Measurements from ENCODE around the gene RASA3.

RASA3 gene

DNA sequence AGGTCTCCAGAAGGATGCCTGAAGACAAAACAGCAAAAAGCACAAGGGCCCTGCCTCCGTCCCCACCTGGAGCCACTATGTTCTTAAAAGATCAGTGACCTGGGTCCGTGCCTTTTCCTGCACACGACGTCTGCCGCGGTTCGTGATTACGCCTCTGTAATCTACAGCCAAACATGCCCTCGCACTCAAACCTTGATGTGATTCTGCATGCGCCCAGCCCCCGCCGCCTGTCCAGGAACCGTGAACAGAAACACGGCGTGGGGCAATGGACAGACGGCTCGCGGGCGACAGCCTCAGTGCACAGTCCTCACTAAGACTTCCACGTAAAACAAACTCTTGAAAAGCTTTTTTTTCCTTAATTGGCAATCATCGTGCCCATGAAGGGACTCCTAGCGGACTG lies 174.1 kb downstream of the RASA3 start:
- no peak for DNase-seq (ENCODE audit: low read depth)
- no peak overlapping the region for H3K4me3 ChIP-seq (ENCODE audit: low read length)
- TF ChIP-seq, protein P1, sequence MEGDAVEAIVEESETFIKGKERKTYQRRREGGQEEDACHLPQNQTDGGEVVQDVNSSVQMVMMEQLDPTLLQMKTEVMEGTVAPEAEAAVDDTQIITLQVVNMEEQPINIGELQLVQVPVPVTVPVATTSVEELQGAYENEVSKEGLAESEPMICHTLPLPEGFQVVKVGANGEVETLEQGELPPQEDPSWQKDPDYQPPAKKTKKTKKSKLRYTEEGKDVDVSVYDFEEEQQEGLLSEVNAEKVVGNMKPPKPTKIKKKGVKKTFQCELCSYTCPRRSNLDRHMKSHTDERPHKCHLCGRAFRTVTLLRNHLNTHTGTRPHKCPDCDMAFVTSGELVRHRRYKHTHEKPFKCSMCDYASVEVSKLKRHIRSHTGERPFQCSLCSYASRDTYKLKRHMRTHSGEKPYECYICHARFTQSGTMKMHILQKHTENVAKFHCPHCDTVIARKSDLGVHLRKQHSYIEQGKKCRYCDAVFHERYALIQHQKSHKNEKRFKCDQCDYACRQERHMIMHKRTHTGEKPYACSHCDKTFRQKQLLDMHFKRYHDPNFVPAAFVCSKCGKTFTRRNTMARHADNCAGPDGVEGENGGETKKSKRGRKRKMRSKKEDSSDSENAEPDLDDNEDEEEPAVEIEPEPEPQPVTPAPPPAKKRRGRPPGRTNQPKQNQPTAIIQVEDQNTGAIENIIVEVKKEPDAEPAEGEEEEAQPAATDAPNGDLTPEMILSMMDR (conservative IDR thresholded peaks at IDR 0.05; ENCODE audit: low read depth, low read length), result no peak

DNA sequence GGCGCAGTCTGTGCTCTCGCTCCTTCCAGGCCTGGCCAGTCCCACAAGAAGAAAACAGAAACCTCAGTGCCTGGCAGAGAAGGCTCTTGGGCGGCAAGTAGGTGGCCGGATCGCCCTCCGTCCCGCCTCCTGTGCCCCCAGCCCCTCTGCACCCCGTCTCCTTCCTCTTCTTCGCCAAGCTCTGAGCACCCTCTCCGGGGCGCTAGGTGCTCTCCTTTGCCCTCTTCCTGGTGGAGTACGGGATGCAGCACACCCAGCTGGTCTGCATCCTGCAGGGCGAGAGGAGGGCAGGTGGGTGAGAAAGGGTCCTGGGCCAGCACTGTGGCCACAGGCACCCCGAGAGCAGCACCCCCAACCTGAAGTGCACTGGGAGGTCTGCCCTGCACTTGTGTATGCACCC lies 175.9 kb downstream of the RASA3 start:
- no peak for DNase-seq (ENCODE audit: low read depth)
- no peak overlapping the region for H3K4me3 ChIP-seq (ENCODE audit: low read length)
- TF ChIP-seq, protein P1 (conservative IDR thresholded peaks at IDR 0.05; ENCODE audit: low read depth, low read length), result no peak

DNA sequence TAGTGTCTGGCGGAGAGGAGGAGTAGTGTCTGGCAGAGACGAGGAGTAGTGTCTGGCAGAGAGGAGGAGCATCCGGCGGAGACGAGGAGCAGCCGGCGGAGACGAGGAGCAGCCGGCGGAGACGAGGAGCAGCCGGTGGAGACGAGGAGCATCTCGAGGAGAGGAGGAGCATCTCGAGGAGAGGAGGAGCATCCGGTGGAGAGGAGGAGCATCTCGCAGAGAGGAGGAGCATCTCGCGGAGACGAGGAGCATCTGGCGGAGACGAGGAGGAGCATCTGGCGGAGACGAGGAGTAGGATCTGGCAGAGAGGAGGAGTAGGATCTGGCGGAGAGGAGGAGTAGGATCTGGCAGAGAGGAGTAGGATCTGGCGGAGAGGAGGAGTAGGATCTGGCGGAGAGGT lies 176.7 kb downstream of the RASA3 start:
- no peak overlapping the region for H3K4me3 ChIP-seq (ENCODE audit: low read length)
- no peak for DNase-seq (ENCODE audit: low read depth)
- TF ChIP-seq, protein P1 (conservative IDR thresholded peaks at IDR 0.05; ENCODE audit: low read depth, low read length), result no peak

DNA sequence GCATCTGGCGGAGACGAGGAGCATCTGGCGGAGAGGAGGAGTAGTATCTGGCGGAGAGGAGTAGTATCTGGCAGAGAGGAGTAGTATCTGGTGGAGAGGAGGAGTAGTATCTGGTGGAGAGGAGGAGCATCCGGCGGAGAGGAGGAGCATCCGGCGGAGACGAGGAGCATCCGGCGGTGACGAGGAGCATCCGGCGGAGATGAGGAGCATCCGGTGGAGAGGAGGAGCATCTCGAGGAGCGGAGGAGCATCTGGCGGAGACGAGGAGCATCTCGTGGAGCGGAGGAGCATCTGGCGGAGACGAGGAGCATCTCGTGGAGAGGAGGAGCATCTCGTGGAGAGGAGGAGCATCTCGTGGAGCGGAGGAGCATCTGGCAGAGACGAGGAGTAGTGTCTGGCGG lies 177.2 kb downstream of the RASA3 start:
- DNase-seq (ENCODE audit: low read depth), result no peak
- TF ChIP-seq, protein P1 (conservative IDR thresholded peaks at IDR 0.05; ENCODE audit: low read depth, low read length), result no peak
- H3K4me3 ChIP-seq (ENCODE audit: low read length), result no peak overlapping the region

DNA sequence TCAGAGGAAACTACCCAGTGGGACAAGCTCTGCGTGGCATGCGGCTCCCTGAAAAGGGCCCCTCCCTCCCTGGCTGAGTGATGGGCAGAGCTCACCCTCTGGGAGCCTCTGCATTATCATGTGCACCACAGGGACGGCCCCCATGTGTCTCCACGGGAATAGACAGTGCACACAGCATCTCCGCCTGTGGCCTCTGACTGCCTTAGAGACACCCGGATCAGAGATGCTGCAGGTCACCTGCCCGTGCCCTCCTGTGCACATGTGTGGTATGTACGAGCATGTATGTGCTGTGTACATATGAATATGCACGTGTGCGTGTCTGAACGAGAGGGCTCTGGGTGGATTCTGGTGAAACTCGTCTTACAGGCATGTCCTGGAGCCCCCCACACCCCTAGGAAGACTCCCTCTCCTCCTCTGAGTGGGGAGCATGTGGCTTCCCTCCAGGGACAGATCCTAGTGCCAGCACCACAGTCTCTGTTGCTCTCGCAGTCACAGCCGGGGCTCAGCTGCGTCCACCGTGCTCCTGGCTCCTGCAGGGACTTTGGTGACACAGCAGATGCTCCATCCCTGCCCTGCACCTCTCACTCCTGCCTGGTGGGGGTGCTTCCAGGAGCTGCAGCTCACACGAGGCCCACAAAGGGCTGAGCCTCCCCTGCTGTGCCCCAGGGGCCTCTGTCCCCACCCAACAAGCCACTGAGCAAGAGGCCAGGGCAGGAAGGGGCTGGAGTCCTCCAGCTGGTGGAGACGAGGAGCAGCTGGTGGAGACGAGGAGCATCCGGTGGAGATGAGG lies 178.2 kb downstream of the RASA3 start:
- DNase-seq (ENCODE audit: low read depth), result no peak
- TF ChIP-seq, protein P1 (conservative IDR thresholded peaks at IDR 0.05; ENCODE audit: low read depth, low read length), result no peak
- no peak overlapping the region for H3K4me3 ChIP-seq (ENCODE audit: low read length)

DNA sequence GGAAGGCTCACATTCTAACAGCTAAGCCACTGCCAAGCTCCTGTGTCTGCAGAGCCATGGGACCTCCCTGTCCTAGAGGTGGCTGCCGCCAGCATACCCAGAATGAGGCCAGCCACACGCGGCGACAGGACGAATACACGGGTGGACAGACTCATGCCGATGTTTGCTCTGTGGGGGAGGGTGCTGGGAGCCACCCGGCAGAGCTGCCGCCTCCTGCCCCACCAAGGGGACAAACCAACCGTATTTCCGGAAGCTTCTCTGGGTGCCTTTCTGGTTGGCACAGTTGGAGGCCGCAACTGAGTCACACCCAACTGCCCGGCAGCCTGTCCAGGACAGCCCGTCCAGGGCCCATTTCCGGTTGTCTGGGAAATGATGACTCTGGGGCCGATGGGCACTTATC lies 178.9 kb downstream of the RASA3 start:
- DNase-seq (ENCODE audit: low read depth), result no peak
- H3K4me3 ChIP-seq (ENCODE audit: low read length), result no peak overlapping the region
- TF ChIP-seq, protein P1 (conservative IDR thresholded peaks at IDR 0.05; ENCODE audit: low read depth, low read length), result no peak

DNA sequence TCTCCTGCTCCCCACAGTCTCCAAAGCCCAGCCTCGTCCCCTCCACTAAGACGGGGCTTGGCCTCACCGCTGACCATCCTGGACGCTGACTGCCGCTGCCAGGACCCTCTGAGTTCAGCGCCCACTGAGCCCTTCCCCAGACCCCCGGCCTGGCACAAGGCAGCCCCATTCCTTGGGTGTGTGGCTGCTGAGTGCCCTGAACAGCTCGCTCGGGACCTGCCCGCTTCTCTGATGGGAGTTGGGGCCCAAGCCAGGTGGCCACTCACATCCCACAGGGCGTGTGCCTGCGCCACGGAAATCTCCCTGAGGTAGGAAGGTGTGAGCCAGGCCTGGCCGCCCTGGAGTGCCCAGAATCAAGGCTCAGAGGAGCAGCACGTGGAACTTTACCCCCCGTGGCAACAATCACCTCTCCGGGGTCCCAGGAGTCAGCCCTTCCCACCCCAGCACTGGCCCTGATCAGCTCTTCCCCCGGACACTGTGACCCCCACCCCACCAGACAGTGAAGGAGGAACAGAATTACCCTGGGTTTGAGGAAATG lies 179.4 kb downstream of the RASA3 start:
- no peak for DNase-seq (ENCODE audit: low read depth)
- H3K4me3 ChIP-seq (ENCODE audit: low read length), result no peak overlapping the region

More for the DNA sequence above, 179.4 kb downstream of the RASA3 start:
- TF ChIP-seq, protein P1 (conservative IDR thresholded peaks at IDR 0.05; ENCODE audit: low read depth, low read length), result no peak

All from retinal pigment epithelial cell (primary cell).